Fibroblast of pulmonary artery (primary cell): ENCODE results near the gene SNORC.

Source experiments
- DNase-seq: peaks from one replicate; pipeline ENCODE4 v3.0.0-alpha.2; 2010; ENCODE audit warnings: low read depth
- H3K4me3 ChIP-seq: replicated peaks from 2 replicates; pipeline ENCODE4 v1.5.1; 2011; ENCODE audit warnings: low read depth, mild to moderate bottlenecking, control low read depth, low read length, moderate library complexity
- TF ChIP-seq, protein P1 (sequence below): IDR thresholded peaks from 2 replicates; pipeline ENCODE4 v1.5.1; 2011; ENCODE audit warnings: mild to moderate bottlenecking, control low read depth, low read length, inconsistent platforms; ENCODE audit errors: missing control alignments

Gene SNORC

DNA sequence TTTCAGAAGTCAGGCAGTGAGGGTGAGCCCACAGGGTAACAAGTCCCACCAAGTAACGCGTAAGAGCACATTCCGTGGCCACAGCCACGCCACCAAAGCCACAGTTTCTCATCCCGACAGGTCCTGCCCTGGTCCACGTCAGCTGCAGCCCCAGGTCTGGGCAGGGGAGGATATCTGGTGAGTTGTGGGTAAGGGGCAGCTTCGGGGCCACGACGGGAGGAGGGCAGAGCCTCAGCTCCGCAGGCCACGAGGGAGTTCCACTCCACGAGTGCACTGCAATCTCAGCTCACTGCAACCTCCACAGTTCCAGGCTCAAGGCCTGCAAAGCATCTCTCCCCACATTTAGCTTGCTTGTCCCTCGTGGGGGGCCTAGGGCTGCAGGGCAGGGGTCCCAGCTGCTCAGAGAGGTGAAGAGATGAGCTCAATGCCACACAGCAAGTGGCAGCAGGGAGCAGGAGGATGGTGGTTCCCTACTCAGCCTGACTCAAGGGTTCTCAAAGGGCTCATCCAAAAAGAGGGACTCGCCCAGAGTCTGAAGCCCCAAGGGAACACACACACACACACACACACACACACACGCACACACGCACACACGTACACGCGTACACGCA lies 12.5 kb downstream of the SNORC start:
- DNase-seq: no peak
- TF ChIP-seq, protein P1, sequence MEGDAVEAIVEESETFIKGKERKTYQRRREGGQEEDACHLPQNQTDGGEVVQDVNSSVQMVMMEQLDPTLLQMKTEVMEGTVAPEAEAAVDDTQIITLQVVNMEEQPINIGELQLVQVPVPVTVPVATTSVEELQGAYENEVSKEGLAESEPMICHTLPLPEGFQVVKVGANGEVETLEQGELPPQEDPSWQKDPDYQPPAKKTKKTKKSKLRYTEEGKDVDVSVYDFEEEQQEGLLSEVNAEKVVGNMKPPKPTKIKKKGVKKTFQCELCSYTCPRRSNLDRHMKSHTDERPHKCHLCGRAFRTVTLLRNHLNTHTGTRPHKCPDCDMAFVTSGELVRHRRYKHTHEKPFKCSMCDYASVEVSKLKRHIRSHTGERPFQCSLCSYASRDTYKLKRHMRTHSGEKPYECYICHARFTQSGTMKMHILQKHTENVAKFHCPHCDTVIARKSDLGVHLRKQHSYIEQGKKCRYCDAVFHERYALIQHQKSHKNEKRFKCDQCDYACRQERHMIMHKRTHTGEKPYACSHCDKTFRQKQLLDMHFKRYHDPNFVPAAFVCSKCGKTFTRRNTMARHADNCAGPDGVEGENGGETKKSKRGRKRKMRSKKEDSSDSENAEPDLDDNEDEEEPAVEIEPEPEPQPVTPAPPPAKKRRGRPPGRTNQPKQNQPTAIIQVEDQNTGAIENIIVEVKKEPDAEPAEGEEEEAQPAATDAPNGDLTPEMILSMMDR: no peak
- H3K4me3 ChIP-seq: no peak overlapping the region

DNA sequence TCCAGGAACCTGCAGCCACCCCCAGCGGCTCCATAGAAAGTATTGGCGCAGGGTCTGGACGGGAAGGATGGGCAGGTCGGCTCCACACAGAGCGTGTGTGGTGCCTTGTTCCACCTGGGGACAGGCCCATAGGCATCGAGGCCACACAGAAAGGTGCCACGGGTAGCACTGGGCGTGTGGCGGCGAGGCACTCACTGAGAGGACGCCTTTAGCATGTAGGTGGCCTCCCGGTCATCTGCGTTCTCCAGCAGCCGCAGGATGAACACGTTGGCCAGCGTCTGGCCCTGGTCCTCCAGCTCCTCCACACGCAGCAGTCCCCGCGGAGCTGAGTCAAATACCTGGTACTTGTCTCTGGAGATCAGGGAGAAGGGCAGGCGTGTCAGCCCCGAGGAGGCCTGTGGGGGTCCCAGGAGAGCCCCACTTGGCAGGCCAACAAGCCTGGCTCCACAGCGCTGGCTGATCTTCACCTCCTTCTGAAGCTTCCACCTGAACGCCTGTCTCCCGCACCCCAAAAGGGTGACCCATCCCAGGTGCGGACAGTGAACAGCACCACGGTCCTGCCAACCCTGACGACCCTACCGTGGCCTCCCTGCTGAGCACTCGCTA lies 13.2 kb downstream of the SNORC start:
- no peak for DNase-seq
- TF ChIP-seq, protein P1: no peak
- H3K4me3 ChIP-seq: no peak overlapping the region

DNA sequence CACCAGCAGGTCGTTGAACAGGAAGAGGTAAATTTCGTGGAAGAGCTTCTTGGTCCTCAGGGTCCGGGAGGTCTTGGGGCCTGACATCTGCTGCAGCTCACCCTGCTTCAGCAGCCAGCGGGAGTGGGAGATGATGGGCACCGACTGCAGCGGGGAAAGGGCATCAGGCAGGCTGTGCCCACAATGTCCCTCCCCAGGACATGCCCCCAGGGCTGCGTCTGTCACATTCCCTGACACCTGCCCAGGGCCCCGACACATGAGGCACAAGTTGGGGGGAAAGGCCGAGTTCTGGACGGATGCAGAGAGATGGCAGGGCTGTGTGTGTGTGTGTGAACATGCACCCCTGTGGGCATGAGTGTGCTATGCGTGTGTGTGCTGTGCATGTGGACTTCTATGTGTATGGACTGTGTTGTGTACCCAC lies 13.9 kb downstream of the SNORC start:
- TF ChIP-seq, protein P1: no peak
- no peak for DNase-seq
- H3K4me3 ChIP-seq: no peak overlapping the region

DNA sequence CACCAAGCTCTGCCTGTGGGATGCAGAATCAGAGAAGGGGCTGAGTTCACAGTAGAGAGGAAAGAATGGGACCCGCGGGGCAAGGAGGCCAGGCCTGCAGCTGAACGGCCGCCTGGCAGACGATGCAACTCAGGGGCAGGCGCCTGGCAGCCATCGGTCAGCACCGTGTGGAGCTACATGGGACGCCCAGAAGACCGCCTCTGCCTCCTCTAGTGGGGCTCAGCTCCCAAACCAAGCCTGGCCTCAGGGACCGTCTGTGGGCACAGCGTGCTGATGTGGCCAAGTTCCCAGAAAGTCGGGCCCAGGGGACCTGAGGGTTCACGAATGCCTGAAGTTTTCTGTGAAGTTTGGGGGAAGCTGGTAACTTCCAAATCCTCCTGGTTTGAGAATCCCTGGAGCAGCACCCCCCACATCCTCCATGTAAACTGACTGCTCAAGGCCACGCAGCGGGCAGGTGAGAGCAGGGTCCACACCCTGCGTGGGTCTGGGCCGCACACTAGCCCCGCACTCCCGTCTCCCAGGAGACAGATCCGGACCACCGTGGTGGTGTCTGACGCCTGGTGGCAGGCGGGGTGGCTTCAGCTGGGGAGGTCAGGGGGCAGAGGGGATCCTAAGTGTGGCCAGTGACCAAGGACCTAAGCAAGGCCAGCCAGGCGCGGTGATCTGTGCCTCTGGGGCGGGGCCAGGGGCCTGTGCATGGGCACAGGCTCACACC lies 14.6 kb downstream of the SNORC start:
- TF ChIP-seq, protein P1: no peak
- no peak overlapping the region for H3K4me3 ChIP-seq
- DNase-seq: no peak

DNA sequence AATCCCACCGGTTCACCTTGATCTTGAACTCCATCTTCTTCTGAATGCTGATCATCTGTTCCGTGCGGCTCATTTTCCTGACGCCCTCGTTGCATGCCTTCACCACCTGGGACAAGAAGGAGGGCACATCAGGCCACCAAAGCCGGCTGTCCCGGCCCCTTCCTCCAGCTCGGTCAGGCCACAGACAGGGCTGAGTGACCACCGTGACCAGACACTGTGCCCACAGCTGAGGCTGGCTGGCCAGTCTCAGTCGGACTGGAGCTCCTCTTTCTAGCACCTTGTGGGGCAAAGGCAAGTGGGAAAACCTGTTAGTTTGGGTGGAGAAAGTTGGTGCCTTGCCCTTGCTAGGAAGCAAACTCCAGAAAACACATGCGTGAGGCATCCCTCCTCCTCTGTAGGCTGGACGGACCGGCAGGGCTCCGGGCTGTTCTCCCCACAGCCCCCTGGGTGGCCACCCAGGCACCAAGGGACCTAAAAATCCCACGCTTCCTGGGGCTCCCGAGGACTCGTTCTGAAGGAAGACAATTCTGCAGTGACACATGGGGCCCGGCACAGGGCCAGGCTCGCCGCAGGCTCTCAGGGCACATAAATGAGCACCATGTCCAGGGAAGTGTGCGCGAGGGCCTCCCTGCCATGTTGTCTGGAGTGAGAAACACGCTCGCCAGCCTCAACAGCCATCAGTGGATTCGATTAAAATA lies 15.3 kb downstream of the SNORC start:
- DNase-seq: no peak
- no peak overlapping the region for H3K4me3 ChIP-seq
- TF ChIP-seq, protein P1: no peak

DNA sequence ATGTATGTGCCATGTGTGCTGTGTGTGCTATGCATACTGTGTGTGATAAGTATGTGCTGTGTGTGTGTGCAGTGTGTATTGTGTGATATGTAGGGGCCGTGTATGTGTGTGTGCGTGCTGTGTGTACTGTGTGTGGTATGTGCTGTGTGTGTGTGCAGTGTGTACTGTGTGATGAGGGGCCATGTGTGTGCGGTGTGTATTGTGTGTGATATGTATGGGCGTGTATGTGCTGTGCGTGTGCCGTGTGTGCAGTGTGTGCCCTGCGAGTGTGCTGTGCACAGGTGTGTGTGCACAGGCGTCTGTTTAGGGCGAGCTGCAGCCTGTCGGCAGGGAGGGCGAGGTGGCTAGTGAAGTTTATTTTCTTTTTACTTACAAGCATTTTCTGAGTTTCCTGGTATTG lies 16.1 kb downstream of the SNORC start:
- TF ChIP-seq, protein P1: no peak
- DNase-seq: no peak
- H3K4me3 ChIP-seq: no peak overlapping the region
